GM23338 (cell line): ENCODE results near the gene AACS. TPM values are rescaled to one million over a fixed set of nuclear protein-coding genes. Genes with fewer than 3 reads are reported as not detected.

Experiments
- ATAC-seq: fragments of 200-7000 bp; cut with Tn5 transposase; 3 replicates; pipeline ENCODE4 v1.9.1; 2020
- DNase-seq: peaks from one replicate; pipeline ENCODE4 v3.0.0-alpha.2; 2015; ENCODE audit warnings: low spot score
- H2AFZ ChIP-seq: fragments of 200-600 bp; sonication (generic); 2 replicates; pipeline ENCODE4 v1.8.0; 2016; ENCODE audit warnings: antibody characterized with exemption, mild to moderate bottlenecking, moderate library complexity
- H3F3A ChIP-seq: fragments of 200-600 bp; sonication (generic); replicated peaks from 2 replicates; pipeline ENCODE4 v1.8.0; 2017; ENCODE audit warnings: antibody characterized with exemption, mixed run types, low read depth
- H3K27ac ChIP-seq: fragments of 200-600 bp; sonication (generic); 2 replicates; pipeline ENCODE4 v1.6.1; 2016; ENCODE audit warnings: low read depth
- H3K27me3 ChIP-seq: fragments of 200-600 bp; sonication (generic); 2 replicates; pipeline ENCODE4 v1.8.0; 2016; ENCODE audit warnings: mild to moderate bottlenecking, mixed run types, moderate library complexity; ENCODE audit not compliant: insufficient read depth
- H3K36me3 ChIP-seq: fragments of 200-600 bp; sonication (generic); 2 replicates; pipeline ENCODE4 v1.8.0; 2016; ENCODE audit warnings: mild to moderate bottlenecking; ENCODE audit not compliant: insufficient read depth
- H3K4me1 ChIP-seq: fragments of 200-600 bp; sonication (generic); 2 replicates; pipeline ENCODE4 v1.8.0; 2016; ENCODE audit warnings: mild to moderate bottlenecking, moderate library complexity; ENCODE audit not compliant: insufficient read depth
- H3K4me2 ChIP-seq: fragments of 200-600 bp; sonication (generic); 2 replicates; pipeline ENCODE4 v1.7.1; 2017; ENCODE audit warnings: mixed run types
- H3K4me3 ChIP-seq: fragments of 200-600 bp; sonication (generic); 2 replicates; pipeline ENCODE4 v1.6.1; 2016; ENCODE audit warnings: mixed run types
- H3K79me2 ChIP-seq: fragments of 200-600 bp; sonication (generic); replicated peaks from 2 replicates; pipeline ENCODE4 v1.8.0; 2017; ENCODE audit warnings: mild to moderate bottlenecking; ENCODE audit not compliant: insufficient read depth
- H3K9me2 ChIP-seq: fragments of 200-600 bp; sonication (generic); 2 replicates; pipeline ENCODE4 v1.8.0; 2017; ENCODE audit not compliant: insufficient read depth
- H4K20me1 ChIP-seq: fragments of 200-600 bp; sonication (generic); replicated peaks from 2 replicates; pipeline ENCODE4 v1.8.0; 2017; ENCODE audit warnings: mild to moderate bottlenecking; ENCODE audit not compliant: insufficient read depth
- H3K27ac Mint-ChIP-seq: 2 replicates; pipeline ENCODE4 v1.8.0; 2020; ENCODE audit warnings: inconsistent platforms, mild to moderate bottlenecking, moderate library complexity, mixed read lengths
- H3K27me3 Mint-ChIP-seq: 3 replicates; pipeline ENCODE4 v1.8.0; 2022; ENCODE audit warnings: low read depth, mild to moderate bottlenecking, moderate library complexity, mixed read lengths, inconsistent platforms; ENCODE audit not compliant: insufficient read depth, poor library complexity
- H3K36me3 Mint-ChIP-seq: 3 replicates; pipeline ENCODE4 v1.8.0; 2021; ENCODE audit warnings: low read depth, mild to moderate bottlenecking, inconsistent platforms, moderate library complexity, mixed read lengths
- H3K4me1 Mint-ChIP-seq: 3 replicates; pipeline ENCODE4 v1.8.0; 2020; ENCODE audit warnings: mild to moderate bottlenecking, inconsistent platforms, mixed read lengths
- H3K4me3 Mint-ChIP-seq: 3 replicates; pipeline ENCODE4 v1.8.0; 2021; ENCODE audit warnings: moderate library complexity, mild to moderate bottlenecking, inconsistent platforms, mixed read lengths
- H3K9me3 Mint-ChIP-seq: 3 replicates; pipeline ENCODE4 v1.8.0; 2020; ENCODE audit warnings: moderate library complexity, mild to moderate bottlenecking, inconsistent platforms, mixed read lengths
- CREB1 ChIP-seq: fragments of 250-450 bp; sonication (Bioruptor Pico); IDR thresholded peaks from 2 replicates; pipeline ENCODE4 v1.5.0; 2020; ENCODE audit warnings: low read depth, mild to moderate bottlenecking, moderate library complexity
- CTCF ChIP-seq, 2 experiments: fragments of 200-600 bp in 1 of 2; sonication (generic) in 1 of 2; conservative IDR thresholded peaks; 2 replicates each; pipeline versions ENCODE4 v1.5.1 to v1.6.1; 2016 to 2017; ENCODE audit warnings: antibody characterized with exemption in 2 of 2, low read depth in 2 of 2, mild to moderate bottlenecking in 2 of 2, moderate library complexity in 1 of 2
- EZH2 ChIP-seq: fragments of 200-600 bp; sonication (generic); IDR thresholded peaks from one replicate; pipeline ENCODE4 v1.8.0; 2017; ENCODE audit warnings: antibody characterized with exemption, mild to moderate bottlenecking, low read depth; ENCODE audit not compliant: unreplicated experiment
- EZH2phosphoT487 ChIP-seq: fragments of 200-600 bp; sonication (generic); IDR thresholded peaks from one replicate; pipeline ENCODE4 v1.8.1; 2018; ENCODE audit warnings: antibody characterized with exemption; ENCODE audit not compliant: unreplicated experiment
- JUNB ChIP-seq: IDR thresholded peaks from one replicate; pipeline ENCODE4 v1.6.1; 2016; ENCODE audit warnings: antibody characterized with exemption; ENCODE audit not compliant: unreplicated experiment
- STAT1 ChIP-seq: IDR thresholded peaks from one replicate; pipeline ENCODE4 v1.6.1; 2016; ENCODE audit warnings: antibody characterized with exemption; ENCODE audit not compliant: unreplicated experiment
- ZNF114 ChIP-seq: fragments of 250-450 bp; sonication (Bioruptor Pico); IDR thresholded peaks from 2 replicates; pipeline ENCODE4 v1.5.0; 2020; ENCODE audit warnings: mild to moderate bottlenecking, moderate library complexity
- ZNF331 ChIP-seq: fragments of 250-450 bp; sonication (Bioruptor Pico); IDR thresholded peaks from 2 replicates; pipeline ENCODE4 v1.5.0; 2020; ENCODE audit warnings: low read depth, mild to moderate bottlenecking, moderate library complexity
- ZNF462 ChIP-seq: fragments of 250-450 bp; sonication (Bioruptor Pico); IDR thresholded peaks from 2 replicates; pipeline ENCODE4 v1.5.0; 2020; ENCODE audit warnings: mild to moderate bottlenecking, moderate library complexity
- polyA plus RNA-seq: library from polyadenylated mRNA; unstranded; fragments of >200 nt; fragmentation: Nextera tagmentation; extraction: Ambion mirVana; gene quantifications from 2 replicates; pipeline ENCODE4 v1.2.1, GENCODE V29; 2016
- total RNA-seq: library from RNA; depleted of rRNA; stranded (reverse); fragments of >200 nt; shearing (Covaris generic); gene quantifications from 2 replicates; pipeline ENCODE4 v1.2.3, GENCODE V29; 2014
- TF ChIP-seq, protein P1 (sequence below): IDR thresholded peaks from 2 replicates; pipeline ENCODE4 v1.6.1; 2016; ENCODE audit warnings: antibody characterized with exemption
- TF ChIP-seq, protein P2 (sequence below): IDR thresholded peaks from one replicate; pipeline ENCODE4 v1.6.1; 2018; ENCODE audit warnings: antibody characterized with exemption; ENCODE audit not compliant: unreplicated experiment

The AACS gene
- total and polyA plus RNA-seq, 2 experiments from 2014 or later: 31.1 to 64.4 TPM

DNA sequence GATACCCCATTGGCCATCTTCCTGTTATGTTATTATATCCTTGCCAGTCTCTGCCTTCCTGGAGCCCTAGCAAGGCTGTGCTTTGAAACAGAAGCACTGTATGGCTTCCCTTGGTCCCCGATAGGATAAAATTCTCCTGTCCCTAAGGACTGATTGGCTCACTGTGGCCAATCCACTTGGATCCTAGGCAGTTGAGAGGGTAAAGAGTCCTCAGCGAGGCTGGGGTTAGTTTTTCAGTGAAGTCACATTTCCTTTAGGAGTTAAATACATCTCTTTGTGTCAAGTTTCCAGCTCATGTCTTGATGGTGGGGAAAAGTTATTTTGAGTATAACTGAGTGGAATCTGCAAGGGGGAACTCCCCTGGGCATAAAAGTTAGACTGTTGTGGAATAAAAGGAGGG, 7.3 kb downstream of the AACS start:
- Histone ChIP-seq H3K4me3 (no peak overlapping the region), H3K36me3 (peaks cover 28% of the 10 kb centered on the region), H2AFZ (no peak overlapping the region), H3K4me2 (no peak overlapping the region), H3K79me2 (peaks cover 64% of the 10 kb centered on the region), H3K27me3 (no peaks in the 10 kb centered on the region), H3K9me2 (no peaks in the 10 kb centered on the region), H3F3A (0 out of 2 replicates have a peak, but pooled peaks cover 6% of the 10 kb centered on the region), H3K4me1 (peaks cover 9% of the 10 kb centered on the region), H3K27ac (0 out of 2 replicates have a peak overlapping the region, but pooled peaks have one; percentile 39), H4K20me1 (peaks cover 44% of the 10 kb centered on the region)
- ATAC-seq (no peak), DNase-seq (no peak)
- Mint-ChIP-seq H3K27ac (no peak overlapping the region), H3K27me3 (no peaks in the 10 kb centered on the region), H3K4me1 (peaks cover 8% of the 10 kb centered on the region; the same call in 2 of the 3 replicates), H3K36me3 (peaks cover 28% of the 10 kb centered on the region), H3K4me3 (no peak overlapping the region), H3K9me3 (no peaks in the 10 kb centered on the region; the same call in 2 of the 3 replicates)
- TF ChIP-seq STAT1: no peak
- TF ChIP-seq EZH2: no peak
- TF ChIP-seq ZNF331 (CRISPR knock-in tag): no peak
- no peak for TF ChIP-seq ZNF462 (CRISPR knock-in tag)
- TF ChIP-seq ZNF114 (CRISPR knock-in tag): no peak
- no peak for TF ChIP-seq CREB1 (CRISPR knock-in tag)
- no peak for TF ChIP-seq EZH2phosphoT487
- no peak for TF ChIP-seq JUNB
- TF ChIP-seq, protein P1, sequence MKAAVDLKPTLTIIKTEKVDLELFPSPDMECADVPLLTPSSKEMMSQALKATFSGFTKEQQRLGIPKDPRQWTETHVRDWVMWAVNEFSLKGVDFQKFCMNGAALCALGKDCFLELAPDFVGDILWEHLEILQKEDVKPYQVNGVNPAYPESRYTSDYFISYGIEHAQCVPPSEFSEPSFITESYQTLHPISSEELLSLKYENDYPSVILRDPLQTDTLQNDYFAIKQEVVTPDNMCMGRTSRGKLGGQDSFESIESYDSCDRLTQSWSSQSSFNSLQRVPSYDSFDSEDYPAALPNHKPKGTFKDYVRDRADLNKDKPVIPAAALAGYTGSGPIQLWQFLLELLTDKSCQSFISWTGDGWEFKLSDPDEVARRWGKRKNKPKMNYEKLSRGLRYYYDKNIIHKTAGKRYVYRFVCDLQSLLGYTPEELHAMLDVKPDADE: no peak
- no peak for TF ChIP-seq CTCF (conservative IDR thresholded peaks at IDR 0.05; ENCODE audit: low read depth in 2 of 2)
- TF ChIP-seq, protein P2, sequence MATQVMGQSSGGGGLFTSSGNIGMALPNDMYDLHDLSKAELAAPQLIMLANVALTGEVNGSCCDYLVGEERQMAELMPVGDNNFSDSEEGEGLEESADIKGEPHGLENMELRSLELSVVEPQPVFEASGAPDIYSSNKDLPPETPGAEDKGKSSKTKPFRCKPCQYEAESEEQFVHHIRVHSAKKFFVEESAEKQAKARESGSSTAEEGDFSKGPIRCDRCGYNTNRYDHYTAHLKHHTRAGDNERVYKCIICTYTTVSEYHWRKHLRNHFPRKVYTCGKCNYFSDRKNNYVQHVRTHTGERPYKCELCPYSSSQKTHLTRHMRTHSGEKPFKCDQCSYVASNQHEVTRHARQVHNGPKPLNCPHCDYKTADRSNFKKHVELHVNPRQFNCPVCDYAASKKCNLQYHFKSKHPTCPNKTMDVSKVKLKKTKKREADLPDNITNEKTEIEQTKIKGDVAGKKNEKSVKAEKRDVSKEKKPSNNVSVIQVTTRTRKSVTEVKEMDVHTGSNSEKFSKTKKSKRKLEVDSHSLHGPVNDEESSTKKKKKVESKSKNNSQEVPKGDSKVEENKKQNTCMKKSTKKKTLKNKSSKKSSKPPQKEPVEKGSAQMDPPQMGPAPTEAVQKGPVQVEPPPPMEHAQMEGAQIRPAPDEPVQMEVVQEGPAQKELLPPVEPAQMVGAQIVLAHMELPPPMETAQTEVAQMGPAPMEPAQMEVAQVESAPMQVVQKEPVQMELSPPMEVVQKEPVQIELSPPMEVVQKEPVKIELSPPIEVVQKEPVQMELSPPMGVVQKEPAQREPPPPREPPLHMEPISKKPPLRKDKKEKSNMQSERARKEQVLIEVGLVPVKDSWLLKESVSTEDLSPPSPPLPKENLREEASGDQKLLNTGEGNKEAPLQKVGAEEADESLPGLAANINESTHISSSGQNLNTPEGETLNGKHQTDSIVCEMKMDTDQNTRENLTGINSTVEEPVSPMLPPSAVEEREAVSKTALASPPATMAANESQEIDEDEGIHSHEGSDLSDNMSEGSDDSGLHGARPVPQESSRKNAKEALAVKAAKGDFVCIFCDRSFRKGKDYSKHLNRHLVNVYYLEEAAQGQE: no peak
